HEK293 (cell line): Measurements from ENCODE around the gene FGF12.

ENCODE experiments used
- KLF1 ChIP-seq: fragments of 450-650 bp; formaldehyde crosslinking; IDR thresholded peaks from 2 replicates; pipeline ENCODE4 v1.5.1; 2016; ENCODE audit warnings: missing biosample characterization, missing genetic modification characterization
- SP2 ChIP-seq: fragments of 450-650 bp; formaldehyde crosslinking; IDR thresholded peaks from 2 replicates; pipeline ENCODE4 v1.5.1; 2016; ENCODE audit warnings: missing biosample characterization, missing genetic modification characterization
- ZBTB21 ChIP-seq: fragments of 450-650 bp; formaldehyde crosslinking; IDR thresholded peaks from 2 replicates; pipeline ENCODE4 v1.5.1; 2017; ENCODE audit warnings: missing biosample characterization, missing genetic modification characterization
- ZNF23 ChIP-seq: fragments of 450-650 bp; formaldehyde crosslinking; IDR thresholded peaks from 2 replicates; pipeline ENCODE4 v1.5.1; 2016; ENCODE audit warnings: missing biosample characterization, missing genetic modification characterization, borderline replicate concordance
- ZNF404 ChIP-seq: fragments of 450-650 bp; formaldehyde crosslinking; IDR thresholded peaks from 2 replicates; pipeline ENCODE4 v1.5.1; 2017; ENCODE audit warnings: missing biosample characterization, missing genetic modification characterization
- TF ChIP-seq, protein P1 (sequence below): fragments of 450-650 bp; formaldehyde crosslinking; IDR thresholded peaks from 2 replicates; pipeline ENCODE4 v1.5.1; 2016; ENCODE audit warnings: missing biosample characterization, missing genetic modification characterization
- TF ChIP-seq, protein P2 (sequence below): fragments of 450-650 bp; formaldehyde crosslinking; IDR thresholded peaks from 2 replicates; pipeline ENCODE4 v1.5.1; 2016; ENCODE audit warnings: missing biosample characterization, missing genetic modification characterization
- TF ChIP-seq, protein P3 (sequence below): fragments of 450-650 bp; formaldehyde crosslinking; IDR thresholded peaks from 2 replicates; pipeline ENCODE4 v1.5.1; 2016; ENCODE audit warnings: missing biosample characterization, missing genetic modification characterization
- TF ChIP-seq, protein P4 (sequence below): fragments of 450-650 bp; formaldehyde crosslinking; IDR thresholded peaks from 2 replicates; pipeline ENCODE4 v1.5.1; 2016; ENCODE audit warnings: missing biosample characterization, missing genetic modification characterization

DNA sequence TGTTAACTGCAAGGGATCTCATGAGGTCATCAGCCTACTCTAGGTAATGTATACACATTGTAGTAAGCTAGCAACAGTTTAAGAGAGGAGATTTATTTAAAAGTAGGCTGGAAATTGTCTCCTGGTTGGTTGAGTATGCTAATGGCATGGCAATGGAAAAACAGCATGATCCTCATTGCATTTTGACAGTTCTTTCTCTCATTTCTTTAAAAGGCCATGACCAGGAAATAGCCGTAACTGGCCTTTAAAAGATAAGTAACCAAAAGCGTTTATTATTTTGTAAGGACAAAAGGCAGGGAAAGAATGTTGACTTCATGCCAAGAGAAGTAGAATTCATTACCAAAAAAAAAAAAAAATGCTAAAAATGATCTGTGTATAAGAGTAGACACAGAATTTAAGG lies 310.3 kb downstream of the FGF12 start:
- TF ChIP-seq SP2 (tag by site-specific recombination) (no peak), ZBTB21 (tag by site-specific recombination) (no peak), KLF1 (no peak), ZNF23 (tag by site-specific recombination) (no peak), ZNF404 (tag by site-specific recombination) (no peak)
- TF ChIP-seq, protein P1, sequence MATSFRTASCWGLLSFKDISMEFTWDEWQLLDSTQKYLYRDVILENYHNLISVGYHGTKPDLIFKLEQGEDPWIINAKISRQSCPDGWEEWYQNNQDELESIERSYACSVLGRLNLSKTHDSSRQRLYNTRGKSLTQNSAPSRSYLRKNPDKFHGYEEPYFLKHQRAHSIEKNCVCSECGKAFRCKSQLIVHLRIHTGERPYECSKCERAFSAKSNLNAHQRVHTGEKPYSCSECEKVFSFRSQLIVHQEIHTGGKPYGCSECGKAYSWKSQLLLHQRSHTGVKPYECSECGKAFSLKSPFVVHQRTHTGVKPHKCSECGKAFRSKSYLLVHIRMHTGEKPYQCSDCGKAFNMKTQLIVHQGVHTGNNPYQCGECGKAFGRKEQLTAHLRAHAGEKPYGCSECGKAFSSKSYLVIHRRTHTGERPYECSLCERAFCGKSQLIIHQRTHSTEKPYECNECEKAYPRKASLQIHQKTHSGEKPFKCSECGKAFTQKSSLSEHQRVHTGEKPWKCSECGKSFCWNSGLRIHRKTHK (tag by site-specific recombination) = no peak
- TF ChIP-seq, protein P2, sequence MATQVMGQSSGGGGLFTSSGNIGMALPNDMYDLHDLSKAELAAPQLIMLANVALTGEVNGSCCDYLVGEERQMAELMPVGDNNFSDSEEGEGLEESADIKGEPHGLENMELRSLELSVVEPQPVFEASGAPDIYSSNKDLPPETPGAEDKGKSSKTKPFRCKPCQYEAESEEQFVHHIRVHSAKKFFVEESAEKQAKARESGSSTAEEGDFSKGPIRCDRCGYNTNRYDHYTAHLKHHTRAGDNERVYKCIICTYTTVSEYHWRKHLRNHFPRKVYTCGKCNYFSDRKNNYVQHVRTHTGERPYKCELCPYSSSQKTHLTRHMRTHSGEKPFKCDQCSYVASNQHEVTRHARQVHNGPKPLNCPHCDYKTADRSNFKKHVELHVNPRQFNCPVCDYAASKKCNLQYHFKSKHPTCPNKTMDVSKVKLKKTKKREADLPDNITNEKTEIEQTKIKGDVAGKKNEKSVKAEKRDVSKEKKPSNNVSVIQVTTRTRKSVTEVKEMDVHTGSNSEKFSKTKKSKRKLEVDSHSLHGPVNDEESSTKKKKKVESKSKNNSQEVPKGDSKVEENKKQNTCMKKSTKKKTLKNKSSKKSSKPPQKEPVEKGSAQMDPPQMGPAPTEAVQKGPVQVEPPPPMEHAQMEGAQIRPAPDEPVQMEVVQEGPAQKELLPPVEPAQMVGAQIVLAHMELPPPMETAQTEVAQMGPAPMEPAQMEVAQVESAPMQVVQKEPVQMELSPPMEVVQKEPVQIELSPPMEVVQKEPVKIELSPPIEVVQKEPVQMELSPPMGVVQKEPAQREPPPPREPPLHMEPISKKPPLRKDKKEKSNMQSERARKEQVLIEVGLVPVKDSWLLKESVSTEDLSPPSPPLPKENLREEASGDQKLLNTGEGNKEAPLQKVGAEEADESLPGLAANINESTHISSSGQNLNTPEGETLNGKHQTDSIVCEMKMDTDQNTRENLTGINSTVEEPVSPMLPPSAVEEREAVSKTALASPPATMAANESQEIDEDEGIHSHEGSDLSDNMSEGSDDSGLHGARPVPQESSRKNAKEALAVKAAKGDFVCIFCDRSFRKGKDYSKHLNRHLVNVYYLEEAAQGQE (tag by site-specific recombination) = no peak
- TF ChIP-seq, protein P3, sequence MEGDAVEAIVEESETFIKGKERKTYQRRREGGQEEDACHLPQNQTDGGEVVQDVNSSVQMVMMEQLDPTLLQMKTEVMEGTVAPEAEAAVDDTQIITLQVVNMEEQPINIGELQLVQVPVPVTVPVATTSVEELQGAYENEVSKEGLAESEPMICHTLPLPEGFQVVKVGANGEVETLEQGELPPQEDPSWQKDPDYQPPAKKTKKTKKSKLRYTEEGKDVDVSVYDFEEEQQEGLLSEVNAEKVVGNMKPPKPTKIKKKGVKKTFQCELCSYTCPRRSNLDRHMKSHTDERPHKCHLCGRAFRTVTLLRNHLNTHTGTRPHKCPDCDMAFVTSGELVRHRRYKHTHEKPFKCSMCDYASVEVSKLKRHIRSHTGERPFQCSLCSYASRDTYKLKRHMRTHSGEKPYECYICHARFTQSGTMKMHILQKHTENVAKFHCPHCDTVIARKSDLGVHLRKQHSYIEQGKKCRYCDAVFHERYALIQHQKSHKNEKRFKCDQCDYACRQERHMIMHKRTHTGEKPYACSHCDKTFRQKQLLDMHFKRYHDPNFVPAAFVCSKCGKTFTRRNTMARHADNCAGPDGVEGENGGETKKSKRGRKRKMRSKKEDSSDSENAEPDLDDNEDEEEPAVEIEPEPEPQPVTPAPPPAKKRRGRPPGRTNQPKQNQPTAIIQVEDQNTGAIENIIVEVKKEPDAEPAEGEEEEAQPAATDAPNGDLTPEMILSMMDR (tag by site-specific recombination) = no peak
- TF ChIP-seq, protein P4, sequence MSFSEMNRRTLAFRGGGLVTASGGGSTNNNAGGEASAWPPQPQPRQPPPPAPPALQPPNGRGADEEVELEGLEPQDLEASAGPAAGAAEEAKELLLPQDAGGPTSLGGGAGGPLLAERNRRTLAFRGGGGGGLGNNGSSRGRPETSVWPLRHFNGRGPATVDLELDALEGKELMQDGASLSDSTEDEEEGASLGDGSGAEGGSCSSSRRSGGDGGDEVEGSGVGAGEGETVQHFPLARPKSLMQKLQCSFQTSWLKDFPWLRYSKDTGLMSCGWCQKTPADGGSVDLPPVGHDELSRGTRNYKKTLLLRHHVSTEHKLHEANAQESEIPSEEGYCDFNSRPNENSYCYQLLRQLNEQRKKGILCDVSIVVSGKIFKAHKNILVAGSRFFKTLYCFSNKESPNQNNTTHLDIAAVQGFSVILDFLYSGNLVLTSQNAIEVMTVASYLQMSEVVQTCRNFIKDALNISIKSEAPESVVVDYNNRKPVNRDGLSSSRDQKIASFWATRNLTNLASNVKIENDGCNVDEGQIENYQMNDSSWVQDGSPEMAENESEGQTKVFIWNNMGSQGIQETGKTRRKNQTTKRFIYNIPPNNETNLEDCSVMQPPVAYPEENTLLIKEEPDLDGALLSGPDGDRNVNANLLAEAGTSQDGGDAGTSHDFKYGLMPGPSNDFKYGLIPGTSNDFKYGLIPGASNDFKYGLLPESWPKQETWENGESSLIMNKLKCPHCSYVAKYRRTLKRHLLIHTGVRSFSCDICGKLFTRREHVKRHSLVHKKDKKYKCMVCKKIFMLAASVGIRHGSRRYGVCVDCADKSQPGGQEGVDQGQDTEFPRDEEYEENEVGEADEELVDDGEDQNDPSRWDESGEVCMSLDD (tag by site-specific recombination) = no peak
